Measurements from ENCODE around the gene LRRC27. TPM values are rescaled to one million over a fixed set of nuclear protein-coding genes. Genes with fewer than 3 reads are reported as not detected.

The LRRC27 gene
- total RNA-seq, 1 experiment from 2014 or later: 5.6 TPM

DNA sequence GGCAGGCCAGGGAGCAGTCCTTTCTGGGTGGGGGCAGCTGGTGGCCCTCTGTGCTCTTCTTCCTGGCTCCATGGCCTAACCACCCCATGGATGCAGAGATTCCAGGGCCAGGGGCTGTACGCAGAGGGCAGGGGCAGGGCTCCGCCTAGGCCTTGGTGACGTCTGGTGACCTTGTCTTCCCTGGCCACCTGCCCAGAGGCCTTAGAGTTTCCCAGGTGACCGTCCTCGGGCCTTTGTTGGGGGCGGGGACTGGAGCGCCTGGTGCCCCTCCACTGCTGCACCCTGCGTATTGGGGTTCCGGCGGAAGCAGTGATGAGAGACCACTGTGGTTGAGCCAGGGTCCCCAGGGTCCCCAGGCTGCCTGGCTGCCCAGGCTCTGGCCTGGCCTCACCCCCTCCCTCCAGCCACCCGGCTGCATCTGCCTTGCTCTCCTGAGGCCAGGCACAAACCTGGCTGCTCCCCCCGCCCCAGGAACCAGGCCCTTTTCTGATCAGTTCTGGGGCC lies 75.3 kb downstream of the LRRC27 start:
- no peak for TF ChIP-seq EZH2 (IDR thresholded peaks at IDR 0.05; ENCODE audit: low read length, unreplicated experiment)
- BruUV-seq (replicated peaks): no TSS peak
- peak; percentile 37 for ATAC-seq
- H3K27me3 ChIP-seq (ENCODE audit: low read length): no peaks in the 10 kb centered on the region
- H3F3A ChIP-seq (ENCODE audit: low read length, unreplicated experiment): no peaks in the 10 kb centered on the region
- peak overlapping the region; percentile 64 for H3K9ac ChIP-seq (ENCODE audit: low read length)
- H4K20me1 ChIP-seq (ENCODE audit: low read length): no peaks in the 10 kb centered on the region
- H3K79me2 ChIP-seq (ENCODE audit: low read length): peaks cover 63% of the 10 kb centered on the region
- peak overlapping the region; percentile 80 for H3K27ac ChIP-seq (ENCODE audit: low read length)
- peaks cover 23% of the 10 kb centered on the region for H3K4me1 ChIP-seq (ENCODE audit: insufficient read depth, low read length)
- DNase-seq: peak; percentile 17
- H3K9me2 ChIP-seq (replicated peaks; ENCODE audit: low read length): no peaks in the 10 kb centered on the region
- CTCF ChIA-PET: no interaction called here
- POLR2A ChIA-PET (ENCODE audit: unreplicated experiment): interaction anchor here (0.6 kb wide), 1 partner anchor 45 kb away, joined by 4 read pairs; no protein-coding TSS in a partner anchor
- peak overlapping the region; percentile 82 for H3K4me2 ChIP-seq (ENCODE audit: low read length)
- peak overlapping the region; percentile 53; the same call in 1 of the 2 replicates for H3K4me3 ChIP-seq (ENCODE audit: low read length)
- H2AFZ ChIP-seq (ENCODE audit: low read length): no peak overlapping the region
- H3K36me3 ChIP-seq (ENCODE audit: low read depth, low read length): no peaks in the 10 kb centered on the region; the same call in 1 of the 2 replicates
- intact Hi-C loops (cut with micrococcal nuclease): no loop called here
- H3K9me3 ChIP-seq (ENCODE audit: low read length): no peaks in the 10 kb centered on the region

DNA sequence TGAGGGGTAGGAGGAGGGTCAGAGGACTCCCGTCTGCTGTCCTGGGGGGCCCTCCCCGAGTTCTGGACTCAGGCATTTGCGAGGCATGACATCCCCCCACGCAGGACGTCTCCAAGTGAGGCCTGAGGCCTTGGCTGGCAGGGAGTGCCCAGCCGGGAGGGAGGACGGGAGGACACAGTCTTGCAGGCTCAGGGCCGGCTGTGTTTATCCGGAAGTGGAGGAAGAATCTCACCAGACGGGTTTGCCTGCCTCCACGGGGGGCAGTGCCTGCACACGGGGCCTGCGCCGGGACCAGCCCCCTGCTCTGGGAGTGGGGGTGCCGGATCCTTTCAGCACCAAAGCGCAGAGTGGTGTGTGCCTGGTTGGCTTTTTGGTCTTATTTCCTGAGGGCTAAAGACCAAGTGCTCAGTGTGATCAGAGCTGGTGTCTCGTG lies 75.9 kb downstream of the LRRC27 start:
- Histone ChIP-seq H3K4me1 (ENCODE audit: insufficient read depth, low read length) (peaks cover 23% of the 10 kb centered on the region), H3K79me2 (ENCODE audit: low read length) (peaks cover 62% of the 10 kb centered on the region), H3K36me3 (ENCODE audit: low read depth, low read length) (no peaks in the 10 kb centered on the region; the same call in 1 of the 2 replicates), H3K4me3 (ENCODE audit: low read length) (peak overlapping the region; percentile 53; the same call in 1 of the 2 replicates), H3K9me2 (replicated peaks; ENCODE audit: low read length) (no peaks in the 10 kb centered on the region), H3F3A (ENCODE audit: low read length, unreplicated experiment) (no peaks in the 10 kb centered on the region), H3K27ac (ENCODE audit: low read length) (peak overlapping the region; percentile 80), H3K9ac (ENCODE audit: low read length) (peak overlapping the region; percentile 64), H3K27me3 (ENCODE audit: low read length) (no peaks in the 10 kb centered on the region), H4K20me1 (ENCODE audit: low read length) (no peaks in the 10 kb centered on the region), H3K9me3 (ENCODE audit: low read length) (no peaks in the 10 kb centered on the region), H3K4me2 (ENCODE audit: low read length) (peak overlapping the region; percentile 82), H2AFZ (ENCODE audit: low read length) (no peak overlapping the region)
- no TSS peak for BruUV-seq (replicated peaks)
- intact Hi-C loops (cut with micrococcal nuclease): no loop called here
- ChIA-PET CTCF (no interaction called here), POLR2A (ENCODE audit: unreplicated experiment) (no interaction called here)
- DNase-seq (peak; percentile 80), ATAC-seq (peak; percentile 87)
- TF ChIP-seq EZH2 (IDR thresholded peaks at IDR 0.05; ENCODE audit: low read length, unreplicated experiment) (no peak), EZH2phosphoT487 (IDR thresholded peaks at IDR 0.05; ENCODE audit: borderline replicate concordance, low read length) (no peak)

DNA sequence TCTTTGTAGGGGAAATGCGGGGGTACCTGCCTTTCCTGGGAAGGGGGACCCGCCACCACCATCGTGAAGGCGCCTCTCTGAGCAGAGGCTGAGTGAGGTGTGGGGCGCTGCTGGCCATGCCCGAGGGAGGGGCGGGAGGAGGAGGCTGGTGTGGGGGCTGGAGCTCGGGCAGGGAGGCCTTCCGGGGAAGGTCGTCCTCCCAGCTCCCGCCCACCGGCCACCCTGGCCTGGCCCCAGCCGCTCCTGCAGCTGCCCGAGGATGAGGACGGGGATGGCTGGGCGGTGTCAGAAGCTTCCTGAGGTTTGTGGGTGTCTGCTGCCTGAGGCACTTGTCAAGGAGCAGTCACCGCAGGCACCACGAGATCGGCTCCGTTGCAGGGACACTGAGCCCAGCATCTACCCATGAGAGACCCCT lies 76.4 kb downstream of the LRRC27 start:
- Histone ChIP-seq H3K36me3 (ENCODE audit: low read depth, low read length) (no peaks in the 10 kb centered on the region; the same call in 1 of the 2 replicates), H3K4me2 (ENCODE audit: low read length) (peak overlapping the region; percentile 82), H3K27ac (ENCODE audit: low read length) (peak overlapping the region; percentile 80), H3K4me1 (ENCODE audit: insufficient read depth, low read length) (peaks cover 23% of the 10 kb centered on the region), H2AFZ (ENCODE audit: low read length) (no peak overlapping the region), H3K9me3 (ENCODE audit: low read length) (no peaks in the 10 kb centered on the region), H3K9ac (ENCODE audit: low read length) (peak overlapping the region; percentile 64), H3K27me3 (ENCODE audit: low read length) (no peaks in the 10 kb centered on the region), H3K79me2 (ENCODE audit: low read length) (peaks cover 60% of the 10 kb centered on the region), H3F3A (ENCODE audit: low read length, unreplicated experiment) (no peaks in the 10 kb centered on the region), H3K9me2 (replicated peaks; ENCODE audit: low read length) (no peaks in the 10 kb centered on the region), H4K20me1 (ENCODE audit: low read length) (no peaks in the 10 kb centered on the region), H3K4me3 (ENCODE audit: low read length) (peak overlapping the region; percentile 53; the same call in 1 of the 2 replicates)
- ATAC-seq (peak; percentile 9; the same call in 1 of the 2 replicates), DNase-seq (no peak)
- BruUV-seq (replicated peaks): no TSS peak
- ChIA-PET CTCF (no interaction called here), POLR2A (ENCODE audit: unreplicated experiment) (no interaction called here)
- intact Hi-C loops (cut with micrococcal nuclease): no loop called here
- TF ChIP-seq EZH2phosphoT487 (IDR thresholded peaks at IDR 0.05; ENCODE audit: borderline replicate concordance, low read length) (no peak), EZH2 (IDR thresholded peaks at IDR 0.05; ENCODE audit: low read length, unreplicated experiment) (no peak)
- TF ChIP-seq, protein P1, sequence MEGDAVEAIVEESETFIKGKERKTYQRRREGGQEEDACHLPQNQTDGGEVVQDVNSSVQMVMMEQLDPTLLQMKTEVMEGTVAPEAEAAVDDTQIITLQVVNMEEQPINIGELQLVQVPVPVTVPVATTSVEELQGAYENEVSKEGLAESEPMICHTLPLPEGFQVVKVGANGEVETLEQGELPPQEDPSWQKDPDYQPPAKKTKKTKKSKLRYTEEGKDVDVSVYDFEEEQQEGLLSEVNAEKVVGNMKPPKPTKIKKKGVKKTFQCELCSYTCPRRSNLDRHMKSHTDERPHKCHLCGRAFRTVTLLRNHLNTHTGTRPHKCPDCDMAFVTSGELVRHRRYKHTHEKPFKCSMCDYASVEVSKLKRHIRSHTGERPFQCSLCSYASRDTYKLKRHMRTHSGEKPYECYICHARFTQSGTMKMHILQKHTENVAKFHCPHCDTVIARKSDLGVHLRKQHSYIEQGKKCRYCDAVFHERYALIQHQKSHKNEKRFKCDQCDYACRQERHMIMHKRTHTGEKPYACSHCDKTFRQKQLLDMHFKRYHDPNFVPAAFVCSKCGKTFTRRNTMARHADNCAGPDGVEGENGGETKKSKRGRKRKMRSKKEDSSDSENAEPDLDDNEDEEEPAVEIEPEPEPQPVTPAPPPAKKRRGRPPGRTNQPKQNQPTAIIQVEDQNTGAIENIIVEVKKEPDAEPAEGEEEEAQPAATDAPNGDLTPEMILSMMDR (conservative IDR thresholded peaks at IDR 0.05; ENCODE audit: low read depth, low read length): no peak
